ENCODE measurements around the gene MOSMO.
"Not testable (repeated sequence)": the region's sequence is repeated elsewhere in the genome, so short reads cannot be mapped to it uniquely, and the experiment has no call there.

Gene MOSMO

GRCh38 chr16:22093331-22093730 is 85.4 kb downstream of the MOSMO start:
- no peak for DNase-seq (ENCODE audit: low spot score)

DNA sequence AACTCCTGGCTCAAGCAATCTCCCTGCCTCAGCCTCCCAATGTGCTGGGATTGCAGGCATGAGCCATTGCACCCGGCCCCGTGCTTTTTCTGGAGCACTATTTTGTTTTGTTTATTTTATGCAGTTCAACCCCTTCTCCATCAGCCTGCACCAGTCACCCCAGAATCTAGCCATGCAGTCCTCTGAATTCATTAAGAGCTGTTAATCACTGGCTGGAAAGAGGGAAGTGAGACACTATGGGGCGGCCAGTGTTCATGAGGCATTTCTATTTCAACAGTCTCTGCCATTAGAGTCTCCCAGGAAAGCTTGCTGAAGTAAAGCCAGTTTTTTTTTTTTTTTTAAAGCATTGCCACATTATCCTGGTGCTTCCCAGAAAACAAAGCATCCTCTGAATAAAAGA is 86.1 kb downstream of the MOSMO start:
- peak; percentile 8 for DNase-seq (ENCODE audit: low spot score)

DNA sequence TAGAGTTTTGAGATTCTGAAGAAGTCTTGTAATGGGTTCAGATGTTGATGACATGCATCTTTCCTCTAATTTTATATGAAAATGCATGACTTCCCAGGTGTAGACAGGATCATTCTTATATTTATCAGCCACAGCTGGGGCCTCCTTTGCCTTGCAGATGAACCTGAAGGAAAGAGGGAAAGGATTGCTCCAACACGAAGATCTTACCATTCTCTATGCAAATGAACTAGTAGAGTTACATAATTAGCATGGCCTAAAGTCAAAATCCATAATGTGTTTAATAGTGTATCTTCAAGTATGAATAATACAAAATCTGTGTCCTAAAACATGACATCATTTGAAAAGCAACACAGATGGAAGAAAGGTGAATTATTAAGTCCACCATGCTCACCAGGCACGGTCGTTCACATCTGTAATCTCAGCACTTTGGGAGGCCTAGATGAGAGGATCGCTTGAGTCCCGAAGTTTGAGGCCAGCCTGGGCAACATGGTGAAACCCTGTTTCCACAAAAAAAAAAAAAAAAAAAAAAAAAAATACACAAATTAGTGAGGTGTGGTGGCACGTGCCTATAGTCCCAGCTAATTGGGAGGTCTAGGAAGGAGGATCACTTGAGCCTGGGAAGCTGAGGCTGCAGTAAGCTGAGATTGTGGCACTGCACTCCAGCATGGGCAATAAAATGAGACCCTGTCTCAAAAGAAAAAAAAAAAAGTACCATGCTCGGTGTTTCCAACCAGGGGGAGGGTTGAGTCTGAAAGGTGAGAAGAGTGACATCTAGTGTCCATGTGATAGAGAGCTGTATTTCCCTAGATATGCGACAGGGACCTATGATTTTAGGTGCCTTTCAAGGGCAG is 90.7 kb downstream of the MOSMO start:
- DNase-seq (ENCODE audit: low spot score) = peak; percentile 50

GRCh38 chr16:22099256-22099975 is 91.5 kb downstream of the MOSMO start:
- no peak for DNase-seq (ENCODE audit: low spot score)

- no peak for DNase-seq (ENCODE audit: low spot score)
Observed at GRCh38 chr16:22103441-22103840, 95.5 kb downstream of the MOSMO start.

DNA sequence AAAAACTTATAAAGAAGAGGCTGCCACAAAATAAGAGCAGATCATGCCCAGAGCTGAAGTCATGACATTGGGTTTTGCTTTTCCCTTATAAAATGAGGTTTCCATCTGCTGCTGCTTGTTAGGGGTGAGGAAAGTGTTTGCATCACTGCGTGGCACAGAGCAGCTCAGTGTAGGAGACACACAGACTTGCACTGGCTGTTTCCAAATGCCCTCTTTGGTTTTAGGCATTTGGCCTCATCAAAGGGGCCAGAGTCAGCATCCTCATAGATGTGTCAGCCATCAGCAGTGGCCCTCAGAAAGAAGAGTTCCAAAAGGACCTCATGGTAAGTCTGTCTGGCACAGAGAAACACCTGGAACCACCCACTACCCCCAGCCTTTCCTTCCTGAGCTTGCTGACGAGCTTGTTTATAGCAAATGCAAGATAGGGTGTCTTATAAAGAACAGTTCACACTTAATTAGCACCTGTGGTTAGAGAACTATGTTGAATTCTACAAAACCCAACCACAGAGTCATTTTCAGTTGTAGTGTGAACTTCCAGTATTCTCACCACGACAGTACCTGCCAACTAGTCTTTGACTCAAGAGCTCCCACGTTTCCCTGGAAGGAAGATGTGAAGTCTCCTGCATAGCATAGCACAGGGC is 101.5 kb downstream of the MOSMO start:
- no peak for DNase-seq (ENCODE audit: low spot score)

DNA sequence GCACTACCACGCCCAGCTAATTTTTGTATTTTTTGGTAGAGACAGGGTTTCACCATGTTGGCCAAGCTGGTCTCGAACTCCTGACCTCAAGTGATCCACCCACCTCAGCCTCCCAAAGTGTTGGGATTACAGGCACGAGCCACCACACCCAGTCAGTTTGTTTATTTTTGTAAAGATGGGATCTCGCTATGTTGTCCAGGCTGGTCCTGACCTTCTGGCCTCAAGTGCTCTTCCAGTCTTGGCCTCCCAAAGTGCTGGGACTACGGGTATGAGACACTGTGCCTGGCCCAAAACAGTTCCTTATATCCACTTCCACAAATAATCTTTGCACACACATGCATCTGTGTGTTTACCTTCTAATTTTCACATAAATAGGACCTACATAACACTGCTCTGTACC is 103.7 kb downstream of the MOSMO start:
- DNase-seq (ENCODE audit: low spot score) = not testable (repeated sequence)

GRCh38 chr16:22116095-22116700 is 108.3 kb downstream of the MOSMO start:
- DNase-seq (ENCODE audit: low spot score) = no peak

GRCh38 chr16:22117609-22118008 is 109.7 kb downstream of the MOSMO start:
- no peak for DNase-seq (ENCODE audit: low spot score)

DNA sequence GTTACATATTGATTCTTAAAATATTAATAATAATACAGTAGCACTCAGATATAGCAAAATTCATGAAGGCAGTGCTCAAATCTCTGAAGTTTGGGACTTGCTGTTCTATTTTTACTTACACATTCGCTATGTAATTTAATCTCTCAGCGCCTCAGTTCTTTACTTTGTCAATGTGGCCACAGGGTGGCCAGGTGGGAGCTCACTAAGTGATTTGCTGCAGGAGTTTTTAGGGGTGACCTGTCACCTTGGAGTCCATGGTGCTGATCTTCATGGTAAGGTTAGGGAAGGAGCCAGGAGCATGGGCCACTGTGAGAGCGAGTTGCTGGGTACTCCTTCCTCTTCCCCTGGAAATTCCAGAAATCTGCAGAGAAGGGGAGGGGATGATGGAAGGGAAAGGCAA is 112.5 kb downstream of the MOSMO start:
- no peak for DNase-seq (ENCODE audit: low spot score)

DNA sequence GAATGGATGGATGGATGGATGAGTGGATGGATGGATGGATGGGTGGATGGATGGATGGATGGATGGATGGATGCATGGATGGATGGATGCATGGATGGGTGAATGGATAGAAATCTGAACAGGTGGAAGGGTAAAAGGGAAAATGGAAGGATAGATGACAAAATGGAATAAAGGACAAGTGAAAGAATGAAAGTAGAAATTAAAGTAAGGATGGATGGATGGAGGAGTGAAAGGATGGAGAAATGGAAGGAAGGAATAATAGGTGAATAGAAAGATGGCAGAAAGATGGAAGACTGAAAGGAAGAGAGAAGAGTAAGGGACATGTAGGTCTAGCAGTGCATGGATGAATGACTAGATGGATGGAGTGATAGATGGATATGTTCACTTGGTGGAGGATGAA is 114.3 kb downstream of the MOSMO start:
- no peak for DNase-seq (ENCODE audit: low spot score)

GRCh38 chr16:22123146-22123545 is 115.2 kb downstream of the MOSMO start:
- DNase-seq (ENCODE audit: low spot score) = no peak

GRCh38 chr16:22123759-22124490 is 116.0 kb downstream of the MOSMO start:
- no peak for DNase-seq (ENCODE audit: low spot score)

DNA sequence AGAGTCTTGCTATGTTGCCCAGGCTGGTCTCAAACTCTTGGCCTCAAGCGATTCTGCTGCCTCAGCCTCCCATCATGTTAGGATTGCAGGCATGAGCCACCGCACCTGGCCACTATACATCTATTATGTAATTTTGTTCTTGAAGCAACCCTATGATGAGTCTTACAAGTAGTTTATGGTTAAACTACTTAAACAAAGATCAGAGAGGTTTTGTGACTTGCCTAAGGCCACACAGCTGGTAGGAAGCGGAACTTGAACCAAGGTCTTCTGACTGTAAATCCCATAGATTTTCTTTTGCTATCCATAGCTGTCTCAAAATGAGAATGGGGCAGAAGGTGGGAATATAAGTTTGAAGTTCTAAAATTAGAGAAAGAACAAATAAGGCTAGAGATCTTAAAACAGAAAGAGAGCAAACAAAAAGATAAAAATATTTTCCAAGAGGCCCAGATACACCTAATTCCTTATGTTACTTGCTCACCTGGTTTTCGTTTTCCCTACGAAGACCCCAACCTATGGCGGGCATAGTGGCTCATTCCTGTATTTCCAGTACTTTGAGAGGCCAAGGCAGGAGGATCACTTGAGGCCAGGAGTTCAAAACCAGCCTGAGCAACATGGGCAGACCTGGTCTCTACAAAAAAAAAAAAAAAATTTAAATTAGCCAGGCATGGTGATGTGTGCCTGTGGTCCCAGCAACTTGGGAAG is 116.8 kb downstream of the MOSMO start:
- DNase-seq (ENCODE audit: low spot score) = no peak

GRCh38 chr16:22126037-22126558 is 118.2 kb downstream of the MOSMO start:
- no peak for DNase-seq (ENCODE audit: low spot score)

GRCh38 chr16:22128537-22128936 is 120.6 kb downstream of the MOSMO start:
- DNase-seq (ENCODE audit: low spot score) = not testable (repeated sequence)

- no peak for DNase-seq (ENCODE audit: low spot score)
Observed at GRCh38 chr16:22130528-22130927, 122.6 kb downstream of the MOSMO start.

DNA sequence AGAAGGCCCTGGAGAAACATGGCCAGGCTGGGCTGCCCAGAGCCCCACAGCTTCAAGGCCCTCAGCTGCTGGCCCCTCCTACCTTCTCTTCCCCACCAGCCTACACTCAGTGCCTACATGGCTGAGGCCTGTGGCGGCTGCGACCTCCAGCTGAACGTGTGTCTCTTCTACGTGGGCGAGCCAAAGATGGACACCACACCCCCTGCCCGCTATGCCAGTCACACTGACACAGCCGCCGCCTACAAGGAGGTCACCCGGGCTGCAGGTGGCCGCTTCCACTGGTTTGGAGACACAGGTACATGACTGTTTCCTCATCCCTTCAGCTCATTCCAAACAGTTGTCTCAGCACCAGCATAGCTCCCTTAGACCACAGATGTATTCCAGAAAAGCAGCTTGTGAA is 124.9 kb downstream of the MOSMO start:
- DNase-seq (ENCODE audit: low spot score) = no peak

Data from Ammon's horn (tissue), 1 donor.